Activated naive CD4-positive, alpha-beta T cell treated with anti-CD3 and anti-CD28 coated beads, Interleukin-2, amount 50 U/mL, for 72 hours (primary cell): ENCODE data around the gene SLC7A9. TPM values are rescaled to one million over a fixed set of nuclear protein-coding genes. Genes with fewer than 3 reads are reported as not detected.
"Not testable (repeated sequence)": the region's sequence is repeated elsewhere in the genome, so short reads cannot be mapped to it uniquely, and the experiment has no call there.

Experiments used
- ATAC-seq, 2 donors: fragments of 150-1000 bp; cut with Tn5 transposase; 2 replicates each; pipeline ENCODE4 v1.10.0; 2021; ENCODE audit warnings: mild to moderate bottlenecking in 2 of 2, moderate library complexity in 2 of 2
- DNase-seq, 2 donors: peaks; one replicate each; pipeline ENCODE4 v3.0.0; 2021 to 2022; ENCODE audit warnings: low spot score in 2 of 2
- H3K27ac Mint-ChIP-seq, 2 donors: one replicate each; pipeline ENCODE4 v1.8.0; 2022; ENCODE audit warnings: mild to moderate bottlenecking in 2 of 2, mixed read lengths in 2 of 2
- H3K36me3 Mint-ChIP-seq, 2 donors: one replicate each; pipeline ENCODE4 v1.8.0; 2022; ENCODE audit warnings: mixed read lengths in 2 of 2
- H3K9me3 Mint-ChIP-seq, 2 donors: one replicate each; pipeline ENCODE4 v1.8.0; 2022; ENCODE audit warnings: mixed read lengths in 2 of 2
- total RNA-seq, 2 donors: library from RNA; stranded (reverse); gene quantifications; one replicate each; pipeline ENCODE4 v1.2.3, GENCODE V29; 2022

SLC7A9 gene
- total RNA-seq, 2 donors from 2014 or later: not detected

DNA sequence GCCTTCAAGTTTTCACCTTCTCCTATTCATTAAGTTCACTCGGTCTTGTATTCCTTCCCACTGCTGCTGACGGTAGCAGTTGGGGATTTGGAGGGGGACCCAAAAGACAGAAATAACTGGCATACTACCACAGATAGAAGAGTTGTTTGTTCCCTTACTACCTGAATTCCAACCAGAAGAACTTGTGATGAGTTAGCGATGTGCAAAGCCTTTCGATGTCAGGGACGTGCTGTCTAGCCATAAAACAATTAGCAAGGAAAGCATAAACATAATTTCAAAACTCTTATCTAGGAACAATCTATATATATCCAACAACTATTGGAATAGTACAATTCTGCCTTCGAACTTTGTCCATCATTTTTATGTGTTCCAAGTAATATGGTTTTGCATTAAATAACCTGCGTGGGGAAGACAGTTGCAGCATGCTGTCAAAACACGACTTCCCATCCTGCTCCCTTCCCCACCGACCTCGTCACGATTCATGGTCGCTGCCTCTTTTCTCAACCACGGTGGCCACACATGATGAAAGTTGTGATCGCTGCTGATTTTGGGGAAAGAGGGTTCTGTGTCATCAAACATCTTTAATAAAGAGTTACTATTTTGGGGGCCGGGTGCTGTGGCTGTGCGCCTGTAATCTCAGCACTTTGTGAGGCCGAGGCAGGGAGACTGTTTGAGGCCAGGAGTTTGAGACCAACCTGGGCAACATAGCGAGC, 3.8 kb upstream of the SLC7A9 start:
- Mint-ChIP-seq H3K9me3 (no peaks in the 10 kb centered on the region), H3K27ac (no peak overlapping the region), H3K36me3 (peaks cover 0 to 3% of the 10 kb centered on the region in 2 donors)
- no peak for DNase-seq
- ATAC-seq: no peak

- no peak for DNase-seq
- ATAC-seq: no peak
- no peaks in the 10 kb centered on the region for H3K36me3 Mint-ChIP-seq
Observed at GRCh38 chr19:32872391-32872790, 2.8 kb upstream of the SLC7A9 start.

DNA sequence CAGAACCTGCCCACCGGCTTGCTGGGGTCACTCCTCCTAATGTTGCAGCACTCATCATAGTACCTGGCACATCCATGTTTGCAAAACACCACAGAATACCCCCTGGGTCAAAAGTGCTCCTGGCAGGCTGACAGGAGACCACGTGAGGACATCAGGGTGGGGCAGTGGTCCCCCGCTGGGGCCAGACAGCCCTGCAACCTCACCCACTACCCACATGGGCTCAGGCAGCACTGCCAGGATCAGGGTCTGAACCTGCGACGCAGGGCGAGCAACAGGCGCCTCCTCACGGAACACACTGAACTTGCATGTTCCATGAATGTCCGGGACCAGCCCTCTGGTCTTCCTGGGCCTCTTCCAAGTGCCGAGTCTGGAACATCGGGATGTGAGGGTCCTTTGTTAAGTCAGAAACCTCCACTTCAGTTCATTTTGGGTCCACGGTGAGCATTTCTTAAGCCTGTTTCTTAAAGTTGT, 1.4 kb upstream of the SLC7A9 start:
- Mint-ChIP-seq H3K9me3 (no peaks in the 10 kb centered on the region), H3K36me3 (no peaks in the 10 kb centered on the region), H3K27ac (no peak overlapping the region)
- ATAC-seq (no peak), DNase-seq (no peak)

More at GRCh38 chr19:32872391-32872790, 2.8 kb upstream of the SLC7A9 start:
- Mint-ChIP-seq H3K9me3 (no peaks in the 10 kb centered on the region), H3K27ac (no peak overlapping the region)

GRCh38 chr19:32869966-32870573, 503 bp upstream of the SLC7A9 start:
- H3K9me3 Mint-ChIP-seq: no peaks in the 10 kb centered on the region
- ATAC-seq: no peak
- no peaks in the 10 kb centered on the region for H3K36me3 Mint-ChIP-seq
- no peak overlapping the region for H3K27ac Mint-ChIP-seq
- peak in 1 of 2 donors; percentile 44 for DNase-seq

- DNase-seq: peak in 1 of 2 donors; percentile 26
Observed at GRCh38 chr19:32868206-32868950, 1.2 kb downstream of the SLC7A9 start.

DNA sequence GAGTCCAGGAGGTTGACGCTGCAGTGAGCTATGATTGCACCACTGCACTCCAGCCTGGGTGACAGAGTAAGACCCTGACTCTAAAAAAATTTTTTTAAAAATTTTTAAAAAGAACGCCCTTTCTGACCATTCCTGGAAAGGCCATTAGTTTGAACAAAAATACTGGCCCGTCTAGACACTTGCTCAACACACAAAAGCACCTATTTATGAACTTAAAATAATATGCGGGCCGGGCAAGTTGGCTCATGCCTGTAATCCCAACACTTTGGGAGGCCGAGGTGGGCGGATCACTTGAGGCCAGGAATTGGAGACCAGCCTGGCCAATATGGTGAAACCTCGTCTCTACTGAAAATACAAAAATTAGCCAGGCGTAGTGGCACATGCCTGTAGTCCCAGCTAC, 2.1 kb downstream of the SLC7A9 start:
- not testable (repeated sequence) for ATAC-seq, H3K36me3 Mint-ChIP-seq, DNase-seq

More at GRCh38 chr19:32868206-32868950, 1.2 kb downstream of the SLC7A9 start:
- Mint-ChIP-seq H3K36me3 (no peaks in the 10 kb centered on the region), H3K27ac (no peak overlapping the region), H3K9me3 (no peaks in the 10 kb centered on the region)
- no peak for ATAC-seq

GRCh38 chr19:32866564-32867265, 2.9 kb downstream of the SLC7A9 start:
- no peaks in the 10 kb centered on the region for H3K36me3 Mint-ChIP-seq
- DNase-seq (peak in 1 of 2 donors; percentile 41), ATAC-seq (no peak)
- H3K27ac Mint-ChIP-seq: no peak overlapping the region
- no peaks in the 10 kb centered on the region for H3K9me3 Mint-ChIP-seq

More for the DNA sequence above, 2.1 kb downstream of the SLC7A9 start:
- not testable (repeated sequence) for H3K9me3 Mint-ChIP-seq, H3K27ac Mint-ChIP-seq

DNA sequence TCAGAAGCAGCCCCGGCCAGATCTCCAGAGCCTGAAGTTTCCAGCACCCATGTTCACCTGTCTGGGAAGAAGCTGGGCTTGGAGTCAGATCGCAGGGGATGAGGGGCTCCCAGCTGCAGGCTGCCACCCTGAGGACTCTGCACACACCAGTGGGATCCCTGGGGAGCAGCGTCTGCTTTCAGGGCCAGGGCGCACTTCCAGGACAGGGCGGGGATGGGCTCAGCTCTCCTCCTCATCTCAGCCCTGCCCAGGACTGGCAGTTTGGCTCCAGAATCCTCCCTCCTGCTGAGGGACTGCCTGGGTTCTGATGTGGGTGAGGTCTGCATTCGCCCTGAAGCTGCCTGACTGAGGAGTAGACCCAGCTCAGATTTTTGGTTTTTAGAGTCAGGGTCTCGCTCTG, 3.5 kb downstream of the SLC7A9 start:
- Mint-ChIP-seq H3K36me3 (no peaks in the 10 kb centered on the region), H3K27ac (no peak overlapping the region), H3K9me3 (no peaks in the 10 kb centered on the region)
- DNase-seq: peak in 1 of 2 donors; percentile 16
- ATAC-seq: no peak

DNA sequence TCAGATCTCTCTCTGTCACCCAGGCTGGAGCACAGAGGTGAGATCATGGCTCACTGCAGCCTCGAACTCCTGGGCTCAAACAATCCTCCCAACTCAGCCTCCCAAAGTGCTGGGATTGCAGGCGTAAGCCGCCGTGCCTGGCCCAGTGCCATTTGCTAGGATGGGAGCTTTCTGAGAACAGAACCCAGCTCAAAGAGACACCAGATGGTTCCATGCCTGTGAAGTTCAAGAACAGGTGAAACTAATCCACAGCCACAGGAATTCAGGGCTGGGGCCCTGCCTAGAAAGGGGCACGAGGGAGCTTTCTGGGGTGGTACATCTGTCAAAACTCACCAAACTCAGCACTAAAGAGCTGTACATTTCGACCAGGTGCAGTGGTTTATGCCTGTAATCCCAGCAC, 4.2 kb downstream of the SLC7A9 start:
- peak in 1 of 2 donors; percentile 18 for DNase-seq
- Mint-ChIP-seq H3K9me3 (no peaks in the 10 kb centered on the region), H3K27ac (no peak overlapping the region), H3K36me3 (no peaks in the 10 kb centered on the region)
- no peak for ATAC-seq

- H3K9me3 Mint-ChIP-seq: no peaks in the 10 kb centered on the region
- ATAC-seq (no peak), DNase-seq (peak in 1 of 2 donors; percentile 31)
- H3K27ac Mint-ChIP-seq: no peak overlapping the region
- H3K36me3 Mint-ChIP-seq: no peaks in the 10 kb centered on the region
Observed at GRCh38 chr19:32864318-32865007, 5.1 kb downstream of the SLC7A9 start.

DNA sequence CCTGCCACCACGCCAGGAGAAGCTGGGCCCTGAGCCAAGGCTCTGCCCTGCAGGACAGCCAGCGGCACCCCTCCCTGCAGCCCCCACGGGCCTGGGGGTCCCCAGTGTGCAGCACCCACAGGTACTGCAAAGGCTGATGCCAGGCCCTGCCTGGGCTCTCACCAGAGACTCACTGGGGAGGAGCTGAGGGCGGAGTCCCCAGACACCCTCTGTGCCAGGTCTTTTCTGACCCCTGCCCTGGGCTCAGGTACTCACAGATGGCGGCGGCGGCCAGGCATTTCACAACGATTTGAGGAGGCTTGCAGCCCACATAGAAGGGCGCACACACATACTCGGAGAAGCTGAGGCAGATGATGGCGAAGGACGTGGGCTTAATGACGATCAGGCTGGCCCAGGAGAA, 5.7 kb downstream of the SLC7A9 start:
- no peaks in the 10 kb centered on the region for H3K36me3 Mint-ChIP-seq
- no peaks in the 10 kb centered on the region for H3K9me3 Mint-ChIP-seq
- ATAC-seq (no peak), DNase-seq (no peak)
- H3K27ac Mint-ChIP-seq: no peak overlapping the region

DNA sequence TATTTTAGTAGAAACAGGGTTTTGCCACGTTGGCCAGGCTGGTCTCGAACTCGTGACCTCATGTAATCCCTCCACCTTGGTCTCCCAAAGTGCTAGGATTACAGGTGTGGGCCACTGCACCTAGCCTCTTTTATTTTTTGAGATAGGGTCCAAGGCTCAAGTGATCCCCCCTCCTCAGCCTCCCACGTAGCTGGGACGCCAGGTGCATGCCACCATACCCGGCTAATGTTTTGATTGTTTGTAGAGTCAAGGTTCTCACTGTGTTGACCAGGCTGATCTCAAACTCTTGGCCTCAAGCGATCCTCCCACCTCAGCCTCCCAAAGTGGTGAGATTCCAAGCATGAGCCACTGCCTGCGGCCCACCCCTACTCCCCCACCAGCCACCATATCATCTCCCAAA, 6.3 kb downstream of the SLC7A9 start:
- Mint-ChIP-seq H3K9me3 (no peaks in the 10 kb centered on the region), H3K36me3 (no peaks in the 10 kb centered on the region), H3K27ac (no peak overlapping the region)
- ATAC-seq (no peak), DNase-seq (no peak)

DNA sequence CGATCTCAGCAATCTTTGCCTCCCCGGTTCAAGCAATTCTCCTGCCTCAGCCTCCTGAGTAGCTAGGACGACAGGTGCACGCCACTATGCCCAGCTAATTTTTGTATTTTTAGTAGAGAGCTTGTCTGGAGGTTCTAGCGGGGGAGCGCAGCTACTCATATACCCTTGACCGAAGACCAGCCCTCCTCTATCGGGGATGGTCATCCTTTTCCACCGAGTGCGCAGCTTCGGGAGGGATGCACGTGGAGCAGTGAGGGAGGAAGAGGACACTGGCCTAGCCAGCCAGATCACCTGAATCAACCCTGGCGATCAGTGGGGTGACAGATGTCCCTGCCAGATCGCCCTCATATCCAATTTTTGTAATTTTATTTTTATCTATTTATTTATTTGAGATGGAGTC, 6.8 kb downstream of the SLC7A9 start:
- DNase-seq: peak in 1 of 2 donors; percentile 18
- no peak for ATAC-seq
- no peaks in the 10 kb centered on the region for H3K36me3 Mint-ChIP-seq
- H3K9me3 Mint-ChIP-seq: no peaks in the 10 kb centered on the region
- H3K27ac Mint-ChIP-seq: no peak overlapping the region

GRCh38 chr19:32862173-32862572, 7.4 kb downstream of the SLC7A9 start:
- no peaks in the 10 kb centered on the region for H3K9me3 Mint-ChIP-seq
- ATAC-seq (no peak), DNase-seq (peak in 1 of 2 donors; percentile 18)
- H3K27ac Mint-ChIP-seq: no peak overlapping the region
- no peaks in the 10 kb centered on the region for H3K36me3 Mint-ChIP-seq

- no peak for ATAC-seq
Observed at GRCh38 chr19:32861596-32861995, 8.0 kb downstream of the SLC7A9 start.

DNA sequence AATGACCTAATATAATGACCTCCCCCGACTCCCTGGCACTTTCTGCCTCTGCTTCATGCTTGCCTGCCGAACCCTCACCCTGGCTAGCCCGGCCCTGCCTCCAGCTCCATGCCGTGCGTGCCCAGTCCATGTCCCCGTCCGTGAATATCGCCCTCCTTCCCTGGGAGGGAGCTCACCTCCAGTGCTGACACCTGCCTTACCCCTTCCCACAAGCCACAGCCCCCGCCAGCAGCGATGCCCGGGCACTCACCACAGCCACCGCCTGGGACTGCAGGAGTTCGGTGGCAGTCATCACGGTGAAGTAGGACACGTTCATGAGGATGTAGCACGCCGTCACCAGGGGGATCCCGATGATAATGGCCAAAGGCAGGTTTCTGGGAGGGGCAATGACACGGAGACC, 10.0 kb downstream of the SLC7A9 start:
- ATAC-seq: no peak
- DNase-seq: peak in 1 of 2 donors; percentile 51
- Mint-ChIP-seq H3K27ac (no peak overlapping the region), H3K36me3 (no peaks in the 10 kb centered on the region), H3K9me3 (no peaks in the 10 kb centered on the region)

More at GRCh38 chr19:32861596-32861995, 8.0 kb downstream of the SLC7A9 start:
- Mint-ChIP-seq H3K9me3 (no peaks in the 10 kb centered on the region), H3K36me3 (no peaks in the 10 kb centered on the region), H3K27ac (no peak overlapping the region)
- no peak for DNase-seq
